Measurements from ENCODE around the gene LGI4.

GRCh38 chr19:35155981-35156672, 21.3 kb upstream of the LGI4 start:
- no peak for TF ChIP-seq CTCF (IDR thresholded peaks at IDR 0.05; ENCODE audit: low read length)
- TF ChIP-seq EZH2 (IDR thresholded peaks at IDR 0.05; ENCODE audit: borderline replicate concordance, low read length) = no peak
